SK-N-SH treated with all-trans-retinoic acid at 6 μM for 48 hours (cell line): Measurements from ENCODE around the gene FAM47E.

ENCODE experiments used
- ARNTL ChIP-seq: fragments of 450-650 bp; formaldehyde crosslinking; IDR thresholded peaks from 2 replicates; pipeline ENCODE4 v1.5.0; 2020; ENCODE audit warnings: low read depth, mild to moderate bottlenecking, moderate library complexity, borderline replicate concordance
- PPARA ChIP-seq: fragments of 250-450 bp; sonication (Bioruptor Pico); IDR thresholded peaks from 2 replicates; pipeline ENCODE4 v1.5.0; 2020; ENCODE audit warnings: mild to moderate bottlenecking, borderline replicate concordance
- ZC3H10 ChIP-seq: fragments of 250-450 bp; sonication (Bioruptor Pico); IDR thresholded peaks from 2 replicates; pipeline ENCODE4 v1.5.1; 2021; ENCODE audit warnings: mild to moderate bottlenecking, moderate library complexity
- ZFP3 ChIP-seq: fragments of 250-450 bp; sonication (Bioruptor Pico); IDR thresholded peaks from 2 replicates; pipeline ENCODE4 v1.5.0; 2020; ENCODE audit warnings: mild to moderate bottlenecking, moderate library complexity
- ZFP30 ChIP-seq: fragments of 450-650 bp; formaldehyde crosslinking; IDR thresholded peaks from 2 replicates; pipeline ENCODE4 v1.5.0; 2022; ENCODE audit warnings: mild to moderate bottlenecking, moderate library complexity
- TF ChIP-seq, protein P1 (sequence below): fragments of 250-450 bp; sonication (Bioruptor Pico); IDR thresholded peaks from 2 replicates; pipeline ENCODE4 v1.8.0; 2020; ENCODE audit warnings: mild to moderate bottlenecking, moderate library complexity, borderline replicate concordance
- TF ChIP-seq, protein P2 (sequence below): fragments of 250-450 bp; sonication (Bioruptor Pico); IDR thresholded peaks from 2 replicates; pipeline ENCODE4 v1.5.1; 2021; ENCODE audit warnings: mild to moderate bottlenecking, moderate library complexity

DNA sequence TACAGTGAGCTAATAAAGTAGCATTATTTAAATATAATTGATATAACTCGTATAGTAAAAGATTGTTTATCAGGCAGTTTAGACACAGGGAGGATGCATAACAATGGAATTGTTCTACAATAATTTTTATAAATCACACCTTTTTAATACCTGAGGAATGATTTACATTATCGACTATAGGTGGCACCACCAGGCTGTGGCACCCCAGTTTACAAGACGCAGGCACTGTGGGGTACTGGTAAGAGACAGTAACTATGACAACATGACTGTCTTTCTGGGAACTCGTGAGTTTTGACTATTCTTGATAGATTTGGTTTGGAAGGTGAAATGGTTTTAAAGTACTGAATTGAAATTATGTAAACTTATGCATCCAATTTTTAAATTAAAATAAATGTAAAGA lies 27.9 kb downstream of the FAM47E start:
- TF ChIP-seq PPARA (CRISPR knock-in tag), result no peak
- TF ChIP-seq, protein P1, sequence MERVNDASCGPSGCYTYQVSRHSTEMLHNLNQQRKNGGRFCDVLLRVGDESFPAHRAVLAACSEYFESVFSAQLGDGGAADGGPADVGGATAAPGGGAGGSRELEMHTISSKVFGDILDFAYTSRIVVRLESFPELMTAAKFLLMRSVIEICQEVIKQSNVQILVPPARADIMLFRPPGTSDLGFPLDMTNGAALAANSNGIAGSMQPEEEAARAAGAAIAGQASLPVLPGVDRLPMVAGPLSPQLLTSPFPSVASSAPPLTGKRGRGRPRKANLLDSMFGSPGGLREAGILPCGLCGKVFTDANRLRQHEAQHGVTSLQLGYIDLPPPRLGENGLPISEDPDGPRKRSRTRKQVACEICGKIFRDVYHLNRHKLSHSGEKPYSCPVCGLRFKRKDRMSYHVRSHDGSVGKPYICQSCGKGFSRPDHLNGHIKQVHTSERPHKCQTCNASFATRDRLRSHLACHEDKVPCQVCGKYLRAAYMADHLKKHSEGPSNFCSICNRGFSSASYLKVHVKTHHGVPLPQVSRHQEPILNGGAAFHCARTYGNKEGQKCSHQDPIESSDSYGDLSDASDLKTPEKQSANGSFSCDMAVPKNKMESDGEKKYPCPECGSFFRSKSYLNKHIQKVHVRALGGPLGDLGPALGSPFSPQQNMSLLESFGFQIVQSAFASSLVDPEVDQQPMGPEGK (CRISPR knock-in tag), result no peak
- TF ChIP-seq ZFP3 (CRISPR knock-in tag), result no peak
- no peak for TF ChIP-seq ZFP30
- TF ChIP-seq ZC3H10 (CRISPR knock-in tag), result no peak
- no peak for TF ChIP-seq ARNTL (CRISPR knock-in tag)
- TF ChIP-seq, protein P2, sequence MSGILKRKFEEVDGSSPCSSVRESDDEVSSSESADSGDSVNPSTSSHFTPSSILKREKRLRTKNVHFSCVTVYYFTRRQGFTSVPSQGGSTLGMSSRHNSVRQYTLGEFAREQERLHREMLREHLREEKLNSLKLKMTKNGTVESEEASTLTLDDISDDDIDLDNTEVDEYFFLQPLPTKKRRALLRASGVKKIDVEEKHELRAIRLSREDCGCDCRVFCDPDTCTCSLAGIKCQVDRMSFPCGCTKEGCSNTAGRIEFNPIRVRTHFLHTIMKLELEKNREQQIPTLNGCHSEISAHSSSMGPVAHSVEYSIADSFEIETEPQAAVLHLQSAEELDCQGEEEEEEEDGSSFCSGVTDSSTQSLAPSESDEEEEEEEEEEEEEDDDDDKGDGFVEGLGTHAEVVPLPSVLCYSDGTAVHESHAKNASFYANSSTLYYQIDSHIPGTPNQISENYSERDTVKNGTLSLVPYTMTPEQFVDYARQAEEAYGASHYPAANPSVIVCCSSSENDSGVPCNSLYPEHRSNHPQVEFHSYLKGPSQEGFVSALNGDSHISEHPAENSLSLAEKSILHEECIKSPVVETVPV (CRISPR knock-in tag), result no peak
